CD4-positive, alpha-beta T cell treated with Interleukin-15 for 4 hours (primary cell): ENCODE data around the gene SEMA6A.
A peak's percentile ranks its signal among the peaks of the same experiment; 100 is the strongest.

Experiments used
- DNase-seq: peaks from one replicate; pipeline ENCODE4 v3.0.0-alpha.2; 2020; ENCODE audit warnings: low spot score

The SEMA6A gene

GRCh38 chr5:116574367-116575325 lies at the start of gene SEMA6A:
Gene SEMA6A (minus strand): TSS chr5:116574823. CDS start chr5:116504944, 69,879 bp downstream.
- peak; percentile 6 for DNase-seq

GRCh38 chr5:116622375-116623050 lies 47.9 kb upstream of the SEMA6A start:
- no peak for DNase-seq

- DNase-seq, result no peak
Measured at GRCh38 chr5:116621599-116621998, 47.0 kb upstream of the SEMA6A start.

- DNase-seq, result no peak
Measured at GRCh38 chr5:116616876-116617275, 42.3 kb upstream of the SEMA6A start.

GRCh38 chr5:116614603-116614920 lies 39.9 kb upstream of the SEMA6A start:
- DNase-seq, result no peak

GRCh38 chr5:116613445-116613844 lies 38.8 kb upstream of the SEMA6A start:
- DNase-seq, result no peak

- DNase-seq, result no peak
Measured at GRCh38 chr5:116612431-116612830, 37.8 kb upstream of the SEMA6A start.

GRCh38 chr5:116605310-116606070 lies 30.9 kb upstream of the SEMA6A start:
- DNase-seq, result no peak

- DNase-seq, result no peak
Measured at GRCh38 chr5:116604805-116605204, 30.2 kb upstream of the SEMA6A start.

GRCh38 chr5:116600876-116601275 lies 26.3 kb upstream of the SEMA6A start:
- no peak for DNase-seq

- DNase-seq, result no peak
Measured at GRCh38 chr5:116598911-116599310, 24.3 kb upstream of the SEMA6A start.

GRCh38 chr5:116595498-116595897 lies 20.9 kb upstream of the SEMA6A start:
- no peak for DNase-seq

GRCh38 chr5:116593340-116593739 lies 18.7 kb upstream of the SEMA6A start:
- no peak for DNase-seq

- no peak for DNase-seq
Measured at GRCh38 chr5:116585227-116585626, 10.6 kb upstream of the SEMA6A start.

GRCh38 chr5:116583862-116584222 lies 9.2 kb upstream of the SEMA6A start:
- DNase-seq, result no peak

- DNase-seq, result no peak
Measured at GRCh38 chr5:116583085-116583861, 8.7 kb upstream of the SEMA6A start.

GRCh38 chr5:116581910-116582309 lies 7.3 kb upstream of the SEMA6A start:
- no peak for DNase-seq

GRCh38 chr5:116579144-116579543 lies 4.5 kb upstream of the SEMA6A start:
- no peak for DNase-seq

GRCh38 chr5:116578676-116579075 lies 4.1 kb upstream of the SEMA6A start:
- DNase-seq, result no peak

- no peak for DNase-seq
Measured at GRCh38 chr5:116577064-116577788, 2.6 kb upstream of the SEMA6A start.

- no peak for DNase-seq
Measured at GRCh38 chr5:116576053-116576713, 1.6 kb upstream of the SEMA6A start.
